SK-N-SH (cell line): ENCODE data around the gene LDB2. TPM values are rescaled to one million over a fixed set of nuclear protein-coding genes. Genes with fewer than 3 reads are reported as not detected.

ENCODE experiments used
- CTCF ChIA-PET: fragments of 300-600, 350-600 bp; formaldehyde crosslinking; extraction: SDS; loops from one replicate; lab custom pipeline; 2021; lab: Yijun Ruan, JAX
- POLR2A ChIA-PET: fragments of 350-600 bp; sonication (Branson Sonifier 250); formaldehyde crosslinking; extraction: SDS; loops from one replicate; lab custom pipeline; 2020; ENCODE audit warnings: antibody characterized with exemption, inconsistent platforms; lab: Yijun Ruan, JAX
- DNase-seq: peaks from one replicate; pipeline ENCODE4 v3.0.0; 2012
- H2AFZ ChIP-seq: fragments of 200-600 bp; sonication (generic); 2 replicates; pipeline ENCODE4 v1.8.1; 2016; ENCODE audit warnings: antibody characterized with exemption, mild to moderate bottlenecking, low read depth
- H3F3A ChIP-seq: fragments of 200-600 bp; sonication (generic); replicated peaks from 2 replicates; pipeline ENCODE3; 2016; ENCODE audit warnings: antibody characterized with exemption, mild to moderate bottlenecking; ENCODE audit not compliant: insufficient read depth
- H3K27ac ChIP-seq, 2 experiments: fragments of 200-500 bp in 1 of 2; fragments of 200-600 bp in 1 of 2; sonication (Bioruptor generic) in 1 of 2; sonication (generic), shearing (Covaris generic) in 1 of 2; 2 replicates each; pipeline versions ENCODE4 v1.5.1 to v1.6.1; 2014 to 2016; ENCODE audit warnings: low read depth in 2 of 2, inconsistent platforms in 1 of 2, low read length in 1 of 2, mild to moderate bottlenecking in 1 of 2, mixed read lengths in 1 of 2
- H3K27me3 ChIP-seq: fragments of 200-600 bp; sonication (generic), shearing (Covaris generic); 2 replicates; pipeline ENCODE4 v1.6.1; 2016; ENCODE audit warnings: mixed run types; ENCODE audit not compliant: insufficient read depth
- H3K36me3 ChIP-seq, 2 experiments: fragments of 200-500 bp in 1 of 2; fragments of 200-600 bp in 1 of 2; sonication (Bioruptor generic) in 1 of 2; sonication (generic) in 1 of 2; replicated peaks in 1 of 2; 2 replicates each; pipeline versions ENCODE3 to v1.5.1; 2014 to 2016; ENCODE audit warnings: low read length in 1 of 2, mild to moderate bottlenecking in 1 of 2; ENCODE audit not compliant: insufficient read depth in 2 of 2, control insufficient read depth in 1 of 2
- H3K4me1 ChIP-seq, 2 experiments: fragments of 200-500 bp in 1 of 2; fragments of 200-600 bp in 1 of 2; sonication (Bioruptor generic) in 1 of 2; sonication (generic), shearing (Covaris generic) in 1 of 2; 2 replicates each; pipeline versions ENCODE4 v1.5.1 to v1.6.1; 2014 to 2016; ENCODE audit warnings: low read depth in 1 of 2, low read length in 1 of 2, mixed run types in 1 of 2; ENCODE audit not compliant: insufficient read depth in 2 of 2, control insufficient read depth in 1 of 2
- H3K4me2 ChIP-seq: fragments of 200-600 bp; sonication (generic), shearing (Covaris generic); 2 replicates; pipeline ENCODE4 v1.6.1; 2017; ENCODE audit warnings: mixed run types
- H3K4me3 ChIP-seq, 2 experiments: fragments of 200-500 bp in 1 of 2; fragments of 200-600 bp in 1 of 2; sonication (Bioruptor generic) in 1 of 2; sonication (generic), shearing (Covaris generic) in 1 of 2; 2 replicates each; pipeline versions ENCODE4 v1.5.1 to v1.8.1; 2014 to 2016; ENCODE audit warnings: low read depth in 2 of 2, inconsistent platforms in 1 of 2, low read length in 1 of 2, mild to moderate bottlenecking in 1 of 2, mixed read lengths in 1 of 2, moderate library complexity in 1 of 2
- H3K79me2 ChIP-seq: fragments of 200-600 bp; sonication (generic); 2 replicates; pipeline ENCODE4 v1.8.1; 2017; ENCODE audit warnings: mild to moderate bottlenecking; ENCODE audit not compliant: insufficient read depth
- H3K9ac ChIP-seq: fragments of 200-600 bp; sonication (generic); 2 replicates; pipeline ENCODE4 v1.6.1; 2017; ENCODE audit warnings: mixed run types
- H3K9me2 ChIP-seq: fragments of 200-600 bp; sonication (generic); 2 replicates; pipeline ENCODE4 v1.6.1; 2017; ENCODE audit warnings: mixed run types
- H3K9me3 ChIP-seq: fragments of 200-600 bp; sonication (generic); 2 replicates; pipeline ENCODE4 v1.6.1; 2017; ENCODE audit warnings: mixed run types, mild to moderate bottlenecking, moderate library complexity
- H4K20me1 ChIP-seq: fragments of 200-600 bp; sonication (generic); 2 replicates; pipeline ENCODE4 v1.6.1; 2017; ENCODE audit warnings: mild to moderate bottlenecking, mixed run types; ENCODE audit not compliant: insufficient read depth
- CHD2 ChIP-seq: fragments of 150-350 bp; IDR thresholded peaks from 2 replicates; pipeline ENCODE4 v1.6.1; 2018; ENCODE audit warnings: low read length; ENCODE audit not compliant: partially characterized antibody
- EP300 ChIP-seq, 2 experiments: IDR thresholded peaks; 2 replicates each; pipeline versions ENCODE4 v1.4.0 to v1.6.1; 2012; ENCODE audit warnings: borderline replicate concordance in 1 of 2, low read depth in 1 of 2, low read length in 1 of 2
- FOXM1 ChIP-seq: IDR thresholded peaks from 2 replicates; pipeline ENCODE4 v1.4.0; 2012; ENCODE audit warnings: low read depth, mild to moderate bottlenecking
- GABPA ChIP-seq: IDR thresholded peaks from 2 replicates; pipeline ENCODE4 v1.4.0; 2012; ENCODE audit warnings: low read depth, mild to moderate bottlenecking
- MEF2A ChIP-seq: IDR thresholded peaks from 2 replicates; pipeline ENCODE4 v1.4.0; 2012; ENCODE audit warnings: low read depth, borderline replicate concordance
- MXI1 ChIP-seq: IDR thresholded peaks from 2 replicates; pipeline ENCODE4 v1.6.1; 2012; ENCODE audit warnings: mild to moderate bottlenecking, low read depth, low read length, improper control_type of control experiment
- NFIC ChIP-seq: IDR thresholded peaks from 2 replicates; pipeline ENCODE4 v1.4.0; 2012; ENCODE audit warnings: borderline replicate concordance
- POLR2AphosphoS5 ChIP-seq: IDR thresholded peaks from 2 replicates; pipeline ENCODE4 v1.6.1; 2012; ENCODE audit warnings: low read depth, low read length
- RAD21 ChIP-seq: IDR thresholded peaks from 2 replicates; pipeline ENCODE4 v1.6.1; 2012; ENCODE audit warnings: mild to moderate bottlenecking, low read length
- RCOR1 ChIP-seq: fragments of 150-350 bp; IDR thresholded peaks from 2 replicates; pipeline ENCODE4 v1.6.1; 2017; ENCODE audit warnings: antibody characterized with exemption, low read length
- TAF1 ChIP-seq: IDR thresholded peaks from 2 replicates; pipeline ENCODE4 v1.6.1; 2012; ENCODE audit warnings: low read depth, mild to moderate bottlenecking, low read length, moderate library complexity, borderline replicate concordance
- TCF12 ChIP-seq: IDR thresholded peaks from 2 replicates; pipeline ENCODE4 v1.4.0; 2012
- YY1 ChIP-seq: IDR thresholded peaks from 2 replicates; pipeline ENCODE4 v1.4.0; 2012; ENCODE audit warnings: low read depth, mild to moderate bottlenecking
- WGBS: methylation state at CpG from one replicate; pipeline ENCODE4 v1.1.6; 2017; ENCODE audit warnings: low lambda C conversion rate; 5-methylcytosine and 5-hydroxymethylcytosine counted together
- polyA plus RNA-seq, 3 experiments: library from polyadenylated mRNA; depleted of rRNA; stranded (reverse); fragments of >200 nt; gene quantifications; 2 replicates each; pipeline ENCODE4 v1.2.3, GENCODE V29; 2012
- TF ChIP-seq, protein P1 (sequence below): IDR thresholded peaks from 2 replicates; pipeline ENCODE4 v1.4.0; 2012; ENCODE audit warnings: low read depth, borderline replicate concordance
- TF ChIP-seq, protein P2 (sequence below): fragments of 150-350 bp; IDR thresholded peaks from 2 replicates; pipeline ENCODE4 v1.6.1; 2017; ENCODE audit warnings: antibody characterized with exemption, low read length, low read depth, borderline replicate concordance
- TF ChIP-seq, protein P3 (sequence below): IDR thresholded peaks from 2 replicates; pipeline ENCODE4; 2012
- TF ChIP-seq, protein P4 (sequence below): fragments of 200-600 bp; sonication (generic); IDR thresholded peaks from 2 replicates; pipeline ENCODE4 v1.6.1; 2017; ENCODE audit warnings: antibody characterized with exemption, mild to moderate bottlenecking, moderate library complexity
- TF ChIP-seq, protein P5 (sequence below): fragments of 150-350 bp; IDR thresholded peaks from 2 replicates; pipeline ENCODE4 v1.6.1; 2016; ENCODE audit warnings: mild to moderate bottlenecking, low read depth, low read length

LDB2 gene
- polyA plus RNA-seq, 1 of the 3 experiments (the other 2 are of a cell fraction): 11.0 TPM

DNA sequence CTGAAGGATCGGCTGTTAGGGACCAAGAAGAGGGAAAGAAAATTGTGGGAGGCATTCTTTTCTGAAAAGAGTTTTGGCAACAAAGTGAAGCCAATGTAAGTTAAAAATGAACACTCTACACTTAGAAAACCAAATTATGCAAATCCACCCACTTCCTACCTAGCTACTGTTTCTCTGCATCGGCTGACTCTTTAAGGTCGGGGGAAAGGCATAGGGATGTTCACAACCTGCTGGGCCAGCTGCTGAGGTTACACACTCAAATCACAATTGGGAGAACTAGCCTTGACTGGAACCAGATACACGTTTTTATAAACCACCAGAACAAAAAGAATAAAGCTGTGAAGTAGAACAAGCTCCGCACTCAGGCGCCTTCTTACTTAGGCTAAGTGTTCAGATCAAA lies 165.7 kb downstream of the LDB2 start (continued):
- TF ChIP-seq, protein P1, sequence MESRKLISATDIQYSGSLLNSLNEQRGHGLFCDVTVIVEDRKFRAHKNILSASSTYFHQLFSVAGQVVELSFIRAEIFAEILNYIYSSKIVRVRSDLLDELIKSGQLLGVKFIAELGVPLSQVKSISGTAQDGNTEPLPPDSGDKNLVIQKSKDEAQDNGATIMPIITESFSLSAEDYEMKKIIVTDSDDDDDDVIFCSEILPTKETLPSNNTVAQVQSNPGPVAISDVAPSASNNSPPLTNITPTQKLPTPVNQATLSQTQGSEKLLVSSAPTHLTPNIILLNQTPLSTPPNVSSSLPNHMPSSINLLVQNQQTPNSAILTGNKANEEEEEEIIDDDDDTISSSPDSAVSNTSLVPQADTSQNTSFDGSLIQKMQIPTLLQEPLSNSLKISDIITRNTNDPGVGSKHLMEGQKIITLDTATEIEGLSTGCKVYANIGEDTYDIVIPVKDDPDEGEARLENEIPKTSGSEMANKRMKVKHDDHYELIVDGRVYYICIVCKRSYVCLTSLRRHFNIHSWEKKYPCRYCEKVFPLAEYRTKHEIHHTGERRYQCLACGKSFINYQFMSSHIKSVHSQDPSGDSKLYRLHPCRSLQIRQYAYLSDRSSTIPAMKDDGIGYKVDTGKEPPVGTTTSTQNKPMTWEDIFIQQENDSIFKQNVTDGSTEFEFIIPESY: no peak
- TF ChIP-seq MXI1: no peak

DNA sequence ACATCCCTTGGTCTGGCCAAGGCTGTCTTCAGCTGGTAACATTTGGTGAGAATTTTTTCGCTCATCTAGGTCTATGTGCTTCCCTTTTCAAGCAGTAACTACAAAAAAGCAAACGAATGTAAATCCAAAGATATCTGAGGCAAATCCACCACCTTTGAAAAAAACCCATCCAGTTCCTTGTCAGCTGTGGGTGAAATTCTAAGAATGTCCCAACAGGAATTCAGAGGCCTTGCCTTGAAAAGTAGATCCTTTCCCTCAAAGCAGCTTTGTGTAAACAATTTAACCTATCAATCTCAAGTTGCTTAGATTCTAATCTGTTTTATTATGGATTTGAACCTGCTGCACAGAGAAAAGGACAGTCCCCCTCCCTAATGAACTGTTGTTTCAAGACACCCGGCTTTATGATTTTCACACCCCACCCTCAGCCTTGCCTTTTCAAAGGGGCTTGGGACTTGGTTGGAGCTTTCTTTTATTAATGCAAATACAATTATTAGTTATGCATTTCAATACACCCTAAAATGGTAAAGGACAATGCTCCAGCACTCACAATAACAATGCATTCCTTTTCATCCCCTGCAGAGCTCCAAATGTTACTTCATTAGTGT lies 166.6 kb downstream of the LDB2 start:
- no peak overlapping the region for H3K4me2 ChIP-seq
- POLR2A ChIA-PET: no interaction called here

More for the DNA sequence above, 166.6 kb downstream of the LDB2 start:
- TF ChIP-seq RAD21 (no peak), MEF2A (no peak), TAF1 (no peak), GABPA (no peak), YY1 (no peak), CHD2 (no peak), NFIC (no peak), POLR2AphosphoS5 (no peak), EP300 (IDR thresholded peaks at IDR 0.05; ENCODE audit: borderline replicate concordance in 1 of 2, low read depth in 1 of 2, low read length in 1 of 2) (no peak), TCF12 (no peak), RCOR1 (no peak), FOXM1 (no peak)
- TF ChIP-seq, protein P2, sequence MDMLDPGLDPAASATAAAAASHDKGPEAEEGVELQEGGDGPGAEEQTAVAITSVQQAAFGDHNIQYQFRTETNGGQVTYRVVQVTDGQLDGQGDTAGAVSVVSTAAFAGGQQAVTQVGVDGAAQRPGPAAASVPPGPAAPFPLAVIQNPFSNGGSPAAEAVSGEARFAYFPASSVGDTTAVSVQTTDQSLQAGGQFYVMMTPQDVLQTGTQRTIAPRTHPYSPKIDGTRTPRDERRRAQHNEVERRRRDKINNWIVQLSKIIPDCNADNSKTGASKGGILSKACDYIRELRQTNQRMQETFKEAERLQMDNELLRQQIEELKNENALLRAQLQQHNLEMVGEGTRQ: no peak
- TF ChIP-seq, protein P3, sequence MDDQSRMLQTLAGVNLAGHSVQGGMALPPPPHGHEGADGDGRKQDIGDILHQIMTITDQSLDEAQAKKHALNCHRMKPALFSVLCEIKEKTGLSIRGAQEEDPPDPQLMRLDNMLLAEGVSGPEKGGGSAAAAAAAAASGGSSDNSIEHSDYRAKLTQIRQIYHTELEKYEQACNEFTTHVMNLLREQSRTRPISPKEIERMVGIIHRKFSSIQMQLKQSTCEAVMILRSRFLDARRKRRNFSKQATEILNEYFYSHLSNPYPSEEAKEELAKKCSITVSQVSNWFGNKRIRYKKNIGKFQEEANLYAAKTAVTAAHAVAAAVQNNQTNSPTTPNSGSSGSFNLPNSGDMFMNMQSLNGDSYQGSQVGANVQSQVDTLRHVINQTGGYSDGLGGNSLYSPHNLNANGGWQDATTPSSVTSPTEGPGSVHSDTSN: no peak
- TF ChIP-seq, protein P4, sequence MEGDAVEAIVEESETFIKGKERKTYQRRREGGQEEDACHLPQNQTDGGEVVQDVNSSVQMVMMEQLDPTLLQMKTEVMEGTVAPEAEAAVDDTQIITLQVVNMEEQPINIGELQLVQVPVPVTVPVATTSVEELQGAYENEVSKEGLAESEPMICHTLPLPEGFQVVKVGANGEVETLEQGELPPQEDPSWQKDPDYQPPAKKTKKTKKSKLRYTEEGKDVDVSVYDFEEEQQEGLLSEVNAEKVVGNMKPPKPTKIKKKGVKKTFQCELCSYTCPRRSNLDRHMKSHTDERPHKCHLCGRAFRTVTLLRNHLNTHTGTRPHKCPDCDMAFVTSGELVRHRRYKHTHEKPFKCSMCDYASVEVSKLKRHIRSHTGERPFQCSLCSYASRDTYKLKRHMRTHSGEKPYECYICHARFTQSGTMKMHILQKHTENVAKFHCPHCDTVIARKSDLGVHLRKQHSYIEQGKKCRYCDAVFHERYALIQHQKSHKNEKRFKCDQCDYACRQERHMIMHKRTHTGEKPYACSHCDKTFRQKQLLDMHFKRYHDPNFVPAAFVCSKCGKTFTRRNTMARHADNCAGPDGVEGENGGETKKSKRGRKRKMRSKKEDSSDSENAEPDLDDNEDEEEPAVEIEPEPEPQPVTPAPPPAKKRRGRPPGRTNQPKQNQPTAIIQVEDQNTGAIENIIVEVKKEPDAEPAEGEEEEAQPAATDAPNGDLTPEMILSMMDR: no peak
- TF ChIP-seq, protein P5, sequence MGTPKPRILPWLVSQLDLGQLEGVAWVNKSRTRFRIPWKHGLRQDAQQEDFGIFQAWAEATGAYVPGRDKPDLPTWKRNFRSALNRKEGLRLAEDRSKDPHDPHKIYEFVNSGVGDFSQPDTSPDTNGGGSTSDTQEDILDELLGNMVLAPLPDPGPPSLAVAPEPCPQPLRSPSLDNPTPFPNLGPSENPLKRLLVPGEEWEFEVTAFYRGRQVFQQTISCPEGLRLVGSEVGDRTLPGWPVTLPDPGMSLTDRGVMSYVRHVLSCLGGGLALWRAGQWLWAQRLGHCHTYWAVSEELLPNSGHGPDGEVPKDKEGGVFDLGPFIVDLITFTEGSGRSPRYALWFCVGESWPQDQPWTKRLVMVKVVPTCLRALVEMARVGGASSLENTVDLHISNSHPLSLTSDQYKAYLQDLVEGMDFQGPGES: no peak
- Histone ChIP-seq H3K4me3 (no peak overlapping the region), H3K4me1 (no peaks in the 10 kb centered on the region), H2AFZ (no peak overlapping the region), H3K9me2 (no peaks in the 10 kb centered on the region), H4K20me1 (no peaks in the 10 kb centered on the region), H3K9me3 (no peaks in the 10 kb centered on the region), H3K27me3 (no peaks in the 10 kb centered on the region), H3K36me3 (no peaks in the 10 kb centered on the region), H3F3A (no peaks in the 10 kb centered on the region), H3K79me2 (no peaks in the 10 kb centered on the region), H3K27ac (no peak overlapping the region), H3K9ac (no peak overlapping the region)
- CTCF ChIA-PET: interaction anchor here (0.6 kb wide), 1 partner anchor 31 kb away, joined by 3 read pairs; no protein-coding TSS in a partner anchor
- 73% methylated on average over 3 of the region's 3 CpGs for WGBS
- DNase-seq: no peak
